AG08396 (cell line): ENCODE results near the gene AGBL4.
"Not testable (repeated sequence)": the region's sequence is repeated elsewhere in the genome, so short reads cannot be mapped to it uniquely, and the experiment has no call there.

Experiments used
- DNase-seq: peaks from one replicate; pipeline ENCODE4 v3.0.0; 2012; ENCODE audit warnings: low spot score, mixed read lengths

AGBL4 gene

GRCh38 chr1:49435291-49435690 lies 588.5 kb downstream of the AGBL4 start:
- DNase-seq = no peak

DNA sequence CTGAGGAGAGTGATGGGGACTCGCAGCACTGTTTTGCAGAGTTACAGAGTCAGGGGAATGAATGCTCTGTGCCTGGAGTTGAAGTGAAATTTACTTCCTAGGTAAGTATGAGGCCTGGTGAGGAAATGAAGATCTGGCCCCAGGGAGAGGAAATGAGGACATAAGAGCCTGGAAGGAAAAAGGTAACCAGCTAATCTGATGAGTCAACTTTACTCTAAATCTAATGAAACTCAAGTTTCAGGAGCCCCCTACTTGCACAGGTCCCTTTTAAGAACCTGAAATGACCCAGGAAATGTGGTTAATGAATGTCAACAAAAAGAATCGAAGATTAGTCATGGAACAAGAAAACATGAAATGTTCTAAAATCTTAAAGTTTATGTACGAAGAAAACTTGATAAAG lies 599.0 kb downstream of the AGBL4 start:
- no peak for DNase-seq

GRCh38 chr1:49416758-49417157 lies 607.0 kb downstream of the AGBL4 start:
- DNase-seq = no peak

- no peak for DNase-seq
These were observed 615.4 kb downstream of the AGBL4 start for GRCh38 chr1:49408346-49408745.

DNA sequence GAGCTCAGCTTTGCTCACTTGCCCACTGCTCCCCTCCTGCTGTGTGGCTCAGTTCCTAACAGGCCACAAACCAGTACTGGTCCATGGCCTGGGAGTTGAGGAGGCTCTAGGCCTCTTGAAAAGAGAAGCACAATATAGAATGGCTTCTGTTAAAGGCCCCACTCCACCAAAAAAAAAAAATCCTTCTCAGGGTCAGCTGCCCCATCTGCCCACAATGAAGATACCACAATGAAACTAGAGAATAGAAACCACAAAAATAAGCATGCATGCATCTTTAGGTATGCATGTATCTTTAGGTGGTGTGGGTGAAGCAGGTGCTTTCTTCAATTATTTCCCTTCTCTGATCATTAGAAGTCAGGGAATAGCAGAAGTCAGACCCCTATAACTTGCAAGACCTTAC lies 626.7 kb downstream of the AGBL4 start:
- no peak for DNase-seq

DNA sequence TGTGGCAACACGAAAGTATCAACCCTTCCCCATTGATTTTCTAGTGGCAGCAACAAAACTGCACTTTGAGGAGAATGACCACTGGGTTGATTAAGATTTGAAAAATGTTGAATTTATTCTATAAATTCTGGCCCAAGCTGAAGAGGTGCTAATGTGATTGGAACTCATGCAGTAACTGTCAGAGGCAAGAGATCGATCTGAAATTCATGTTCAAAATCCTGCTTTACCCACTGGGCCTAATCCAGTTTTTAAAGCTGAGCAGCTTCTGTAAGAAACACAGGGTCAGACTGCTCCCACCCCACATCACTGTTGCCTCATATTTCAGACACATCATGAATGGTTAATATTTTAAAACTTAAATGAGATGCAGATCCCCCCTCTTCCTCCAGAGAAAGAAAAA lies 629.6 kb downstream of the AGBL4 start:
- DNase-seq = no peak

DNA sequence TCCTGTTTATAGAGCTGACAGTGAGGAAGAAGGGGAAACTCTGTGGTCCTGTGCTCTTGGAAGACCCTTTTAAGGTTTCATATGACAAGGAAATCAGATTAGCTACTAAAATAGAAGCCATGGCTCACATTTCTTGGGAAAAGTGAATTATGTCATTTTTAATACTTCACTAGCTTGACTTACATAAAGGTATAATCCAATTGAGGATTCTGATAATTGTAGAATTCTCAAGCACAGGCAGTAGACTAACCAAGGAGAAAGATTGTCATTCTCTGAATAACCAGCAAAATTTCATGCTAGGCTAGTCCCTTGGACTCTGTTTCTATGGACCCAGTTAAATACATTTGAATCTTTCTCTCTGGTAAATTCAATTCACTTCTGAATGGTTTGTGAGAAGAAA lies 634.1 kb downstream of the AGBL4 start:
- DNase-seq = no peak

DNA sequence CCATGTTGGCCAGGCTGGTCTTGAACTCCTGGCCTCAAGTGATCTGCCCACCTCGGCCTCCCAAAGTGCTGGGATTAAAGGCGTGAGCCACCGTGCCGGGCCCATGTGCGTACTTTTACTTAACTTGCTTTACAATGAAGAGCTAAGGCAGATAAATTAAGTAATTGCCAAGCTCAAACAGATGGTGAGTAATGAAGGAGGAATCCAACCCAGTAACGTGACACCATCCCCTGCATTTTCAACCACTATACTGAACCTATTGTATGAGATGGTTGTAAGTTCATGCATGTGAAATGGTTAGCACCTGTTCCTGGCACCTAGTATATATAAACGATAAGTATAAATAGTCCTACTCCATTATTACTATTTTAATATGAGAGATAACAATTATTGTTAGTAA lies 659.1 kb downstream of the AGBL4 start:
- DNase-seq = no peak

- DNase-seq = no peak
These were observed 660.1 kb downstream of the AGBL4 start for GRCh38 chr1:49363628-49364027.

DNA sequence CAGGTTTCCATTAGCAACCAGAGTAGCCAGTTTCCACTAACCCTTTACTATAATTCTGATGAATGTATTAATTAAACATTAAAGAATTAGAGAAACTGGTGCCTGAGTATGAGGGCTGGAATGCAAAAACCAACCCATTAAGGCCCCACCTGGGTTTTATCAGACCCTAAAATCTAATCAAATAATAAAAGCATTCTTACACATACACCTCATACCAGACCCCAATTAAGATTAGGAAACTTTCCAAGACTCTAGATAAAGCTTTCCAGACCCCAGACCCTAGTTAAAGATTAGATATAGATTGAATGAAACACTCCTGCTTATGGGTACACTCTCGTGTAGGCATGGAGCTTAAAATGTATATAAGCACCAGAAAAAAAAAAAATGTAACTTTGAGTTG lies 665.7 kb downstream of the AGBL4 start:
- no peak for DNase-seq

DNA sequence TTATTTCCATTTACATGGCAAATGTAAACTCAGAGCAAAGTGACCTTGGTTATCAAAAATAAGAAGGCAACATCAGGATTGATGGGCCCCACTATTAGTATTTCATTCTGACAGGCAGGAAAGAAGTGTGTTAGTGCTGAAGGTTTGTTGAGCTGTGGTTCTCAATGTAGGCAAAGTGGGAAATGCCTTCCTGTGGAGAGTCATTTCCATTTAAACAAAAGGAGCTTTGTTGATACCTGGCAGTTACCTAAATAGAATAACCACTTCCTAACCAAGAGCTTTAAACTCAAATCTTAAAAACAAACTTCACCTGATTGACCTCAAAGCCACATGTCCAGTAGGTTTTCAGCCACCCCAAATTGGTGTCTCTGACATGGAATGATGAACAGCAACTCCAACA lies 667.2 kb downstream of the AGBL4 start:
- no peak for DNase-seq

DNA sequence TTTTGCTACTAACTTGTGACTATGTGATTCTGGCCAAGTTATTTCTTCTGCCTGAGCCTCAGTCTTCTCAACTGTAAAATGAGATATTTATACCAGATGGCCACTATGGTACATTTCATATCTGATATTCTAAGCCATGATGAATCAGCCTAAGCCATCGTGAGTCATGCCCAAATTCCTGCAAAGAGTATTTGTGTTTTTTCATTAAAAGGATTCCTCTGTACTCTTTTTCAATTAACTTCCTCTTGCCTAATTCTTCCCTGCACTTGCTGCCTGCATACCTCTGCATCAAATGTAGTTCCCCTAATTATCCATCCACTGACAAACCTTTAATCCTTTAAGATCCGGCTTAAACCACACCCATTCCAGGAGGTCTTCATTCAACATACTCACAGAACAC lies 672.0 kb downstream of the AGBL4 start:
- DNase-seq = no peak

DNA sequence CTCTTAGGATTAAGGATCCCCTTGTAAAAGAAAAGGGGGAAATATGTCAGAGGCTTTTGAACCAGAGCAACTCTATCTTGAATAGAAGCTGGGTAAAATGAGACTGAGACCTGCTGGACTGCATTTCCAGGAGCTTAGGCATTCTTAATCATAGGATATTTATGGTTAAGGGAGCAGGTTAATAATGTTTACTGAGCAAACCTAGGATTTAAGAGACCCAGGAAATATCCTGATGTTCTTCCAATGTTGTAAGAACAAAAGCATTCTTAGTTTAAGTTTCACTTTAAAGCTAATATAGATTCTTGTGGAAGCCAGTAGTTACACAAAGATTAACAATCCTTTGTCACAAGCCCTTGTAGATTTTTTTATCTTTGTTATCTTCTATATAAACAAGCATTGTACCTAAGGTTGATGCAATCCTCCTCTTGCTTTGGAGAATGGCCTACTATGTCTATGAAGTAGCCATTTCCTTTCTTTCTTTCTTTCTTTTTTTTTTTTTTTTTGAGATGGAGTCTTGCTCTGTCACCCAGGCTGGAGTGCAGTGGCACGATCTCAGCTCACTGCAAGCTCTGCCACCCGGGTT lies 676.9 kb downstream of the AGBL4 start:
- DNase-seq = no peak

DNA sequence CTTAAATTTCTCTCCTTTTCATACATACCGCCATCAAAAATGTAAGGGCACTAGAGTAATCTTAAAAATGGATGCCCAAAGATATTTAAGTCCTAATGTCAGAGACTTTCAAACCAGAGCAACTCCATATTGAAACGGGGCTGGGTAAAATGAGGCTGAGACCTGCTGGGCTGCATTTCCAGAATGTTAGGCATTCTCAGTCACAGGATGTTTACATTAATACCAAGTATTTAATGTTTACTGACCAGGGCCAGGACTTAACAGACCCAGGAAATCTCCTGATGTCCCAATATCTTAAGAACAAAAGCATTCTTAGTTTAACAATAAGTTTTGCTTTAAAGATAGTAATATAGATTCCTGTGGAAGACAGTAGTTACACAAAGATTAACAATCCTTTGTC lies 683.2 kb downstream of the AGBL4 start:
- DNase-seq = no peak

GRCh38 chr1:49339043-49339442 lies 684.7 kb downstream of the AGBL4 start:
- no peak for DNase-seq

- no peak for DNase-seq
These were observed 686.5 kb downstream of the AGBL4 start for GRCh38 chr1:49337251-49337650.

GRCh38 chr1:49333906-49334305 lies 689.8 kb downstream of the AGBL4 start:
- no peak for DNase-seq

DNA sequence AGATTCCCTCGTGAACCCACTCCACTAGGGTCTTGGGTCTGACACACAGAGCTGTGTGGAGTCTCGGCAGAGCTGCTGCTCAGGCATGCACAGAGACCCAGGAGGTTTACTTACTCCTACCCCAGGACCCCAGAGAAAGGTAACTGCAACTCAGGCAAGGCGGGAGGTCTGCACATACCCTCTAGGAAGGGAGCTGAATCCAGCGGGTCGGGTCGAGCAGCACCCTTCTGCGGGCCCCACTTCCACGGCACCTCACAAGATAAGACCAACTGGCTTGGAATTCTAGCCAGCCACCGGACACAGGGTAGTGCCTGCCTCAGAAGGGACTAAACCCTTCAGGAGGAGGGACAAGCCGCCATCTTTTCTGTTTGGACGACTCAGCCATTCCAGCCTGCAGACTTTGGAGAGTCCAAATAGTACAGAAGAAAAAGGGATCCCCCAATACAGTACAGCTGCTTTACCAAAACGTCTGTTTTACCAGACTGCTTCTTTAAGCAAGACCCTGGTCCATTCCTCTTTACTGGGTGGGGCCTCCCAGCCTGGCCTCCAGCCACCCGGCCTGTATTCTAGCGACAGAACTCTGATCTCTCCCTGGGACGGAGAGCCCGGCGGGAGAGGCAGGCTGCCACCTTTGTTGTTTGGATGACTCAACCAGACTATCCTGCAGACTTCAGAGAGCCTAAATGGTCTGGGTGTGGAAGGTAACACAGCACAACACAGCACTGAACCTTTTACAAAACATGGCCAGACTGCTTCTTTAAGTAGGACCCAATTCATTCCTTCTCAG lies 692.5 kb downstream of the AGBL4 start:
- no peak for DNase-seq

- DNase-seq = no peak
These were observed 699.7 kb downstream of the AGBL4 start for GRCh38 chr1:49323925-49324540.

GRCh38 chr1:49320493-49320892 lies 703.3 kb downstream of the AGBL4 start:
- DNase-seq = not testable (repeated sequence)

GRCh38 chr1:49319426-49319963 lies 704.3 kb downstream of the AGBL4 start:
- no peak for DNase-seq

DNA sequence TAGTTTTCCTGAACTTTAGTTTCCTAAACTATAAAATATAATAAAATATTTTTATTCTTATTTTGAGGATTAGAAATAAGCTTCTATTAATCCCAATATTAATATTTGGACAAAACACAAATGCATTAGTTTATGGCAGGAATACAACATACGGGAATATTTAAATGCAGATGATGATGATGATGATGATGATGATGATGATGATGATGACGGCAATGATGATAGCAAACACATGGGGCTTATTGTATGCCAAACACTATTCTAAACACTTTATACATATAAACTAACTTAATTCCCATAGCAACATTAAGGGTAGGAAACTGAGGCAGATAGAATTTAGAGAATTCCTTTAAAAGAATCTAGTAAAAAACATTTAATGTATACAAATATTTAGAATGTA lies 705.5 kb downstream of the AGBL4 start:
- no peak for DNase-seq

DNA sequence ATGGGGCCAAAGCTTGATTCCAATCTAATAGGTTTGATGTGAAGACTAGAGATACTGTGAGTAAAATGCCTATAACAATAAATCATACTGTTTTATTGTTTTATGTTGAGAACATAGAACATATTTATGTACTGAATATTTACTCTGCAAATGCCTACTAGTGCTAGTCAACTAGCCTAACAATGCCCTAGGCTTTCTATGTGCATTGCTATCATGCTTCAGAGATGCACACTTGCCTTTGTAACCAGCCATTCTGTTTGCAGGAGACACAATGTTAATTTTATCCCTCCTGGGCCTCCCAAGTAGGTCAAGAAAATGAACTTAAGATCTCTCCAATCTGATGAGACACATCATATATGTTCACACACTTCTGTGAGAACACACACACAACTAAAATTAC lies 716.3 kb downstream of the AGBL4 start:
- DNase-seq = no peak
